NB4 (cell line): ENCODE data around the gene KRTCAP2.

ENCODE experiments used
- CTCF ChIP-seq: IDR thresholded peaks from one replicate; pipeline ENCODE4 v1.5.1; 2012; ENCODE audit warnings: low read depth, low read length
- MAX ChIP-seq: IDR thresholded peaks from 2 replicates; pipeline ENCODE4 v1.6.1; 2011; ENCODE audit warnings: low read depth, low read length
- MYC ChIP-seq: IDR thresholded peaks from 2 replicates; pipeline ENCODE4 v1.6.1; 2011; ENCODE audit warnings: low read depth, low read length
- POLR2A ChIP-seq: IDR thresholded peaks from 2 replicates; pipeline ENCODE4 v1.6.1; 2011; ENCODE audit warnings: mild to moderate bottlenecking; ENCODE audit not compliant: insufficient read length; ENCODE audit errors: extremely low read depth

GRCh38 chr1:155193275-155193990, 20.3 kb upstream of the KRTCAP2 start:
- TF ChIP-seq POLR2A (peak; percentile 47), CTCF (peak; percentile 93), MAX (no peak), MYC (no peak; the same call in none of the 2 replicates)
